GM12891 (cell line): ENCODE data around the gene ZC3H4.
"Not testable (repeated sequence)": the region's sequence is repeated elsewhere in the genome, so short reads cannot be mapped to it uniquely, and the experiment has no call there.

Experiments
- POLR2A ChIP-seq: IDR thresholded peaks from 2 replicates; pipeline ENCODE4 v1.6.1; 2011; ENCODE audit warnings: low read depth, low read length, control low read depth
- POLR2AphosphoS5 ChIP-seq: IDR thresholded peaks from 2 replicates; pipeline ENCODE4 v1.6.1; 2011; ENCODE audit warnings: low read depth, low read length, control low read depth
- SPI1 ChIP-seq: IDR thresholded peaks from 2 replicates; pipeline ENCODE4 v1.6.1; 2011; ENCODE audit warnings: low read depth, low read length, control low read depth
- TAF1 ChIP-seq: IDR thresholded peaks from 2 replicates; pipeline ENCODE4 v1.6.1; 2011; ENCODE audit warnings: low read depth, low read length, control low read depth

DNA sequence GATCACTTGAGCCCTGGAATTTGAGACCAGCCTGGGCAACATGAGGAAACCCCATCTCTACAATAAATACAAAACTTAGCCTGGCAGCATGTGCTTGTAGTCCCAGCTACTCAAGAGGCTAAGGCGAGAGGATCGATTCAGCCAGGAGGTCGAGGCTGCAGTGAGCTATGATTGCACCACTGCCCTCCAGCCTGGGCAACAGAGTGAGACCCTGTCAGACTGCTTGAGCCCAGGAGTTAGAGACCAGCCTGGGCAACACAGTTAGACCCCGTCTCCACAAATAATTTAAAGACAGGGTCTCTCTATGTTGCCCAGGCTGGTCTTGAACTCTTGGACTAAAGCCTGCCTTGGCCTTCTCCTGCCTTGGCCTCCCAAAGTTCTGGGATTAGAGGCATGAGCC is 12.5 kb downstream of the ZC3H4 start:
- TF ChIP-seq POLR2AphosphoS5, TAF1, SPI1, POLR2A: not testable (repeated sequence)
